Stimulated activated CD8-positive, alpha-beta memory T cell treated with anti-CD3 and anti-CD28 coated beads, Interleukin-7, amount 100 ng/mL, for 4 hours (primary cell): ENCODE measurements around the gene VCP.
"Not testable (repeated sequence)": the region's sequence is repeated elsewhere in the genome, so short reads cannot be mapped to it uniquely, and the experiment has no call there.

Experiments used
- DNase-seq, 2 donors: peaks; one replicate each; pipeline ENCODE4 v3.0.0-alpha.2; 2020; ENCODE audit warnings: low read depth in 2 of 2

The VCP gene

DNA sequence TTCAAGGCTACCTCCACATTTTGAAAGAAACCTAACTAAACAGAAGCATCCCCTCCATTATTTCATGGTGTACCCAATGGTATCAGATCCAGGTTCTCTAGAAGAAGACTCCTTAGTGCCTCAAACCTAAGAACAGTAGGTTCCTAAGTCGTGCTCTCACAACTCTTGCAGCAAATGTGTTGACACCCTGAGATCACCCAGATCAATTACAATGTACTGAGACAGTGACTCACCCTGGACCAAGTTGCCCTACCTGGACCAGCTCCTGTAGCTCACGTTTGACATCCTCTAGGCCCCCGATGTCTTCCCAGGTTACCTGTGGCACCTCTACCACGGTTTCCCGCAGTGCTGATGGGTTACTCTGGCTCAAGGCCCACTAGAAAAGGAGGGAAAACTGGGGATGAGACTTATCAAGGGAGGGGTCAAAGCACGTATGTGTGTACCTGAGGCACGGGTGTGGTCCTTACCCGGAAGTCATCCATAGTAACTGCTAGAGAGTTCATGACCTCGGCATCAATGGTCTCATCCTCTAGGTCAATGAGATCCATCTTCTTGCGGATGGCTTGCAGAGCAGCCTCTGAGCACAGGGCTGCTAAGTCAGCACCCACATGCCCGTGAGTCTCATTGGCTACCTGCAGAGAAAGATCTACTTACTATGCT is 11.7 kb downstream of the VCP start:
- no peak for DNase-seq

DNA sequence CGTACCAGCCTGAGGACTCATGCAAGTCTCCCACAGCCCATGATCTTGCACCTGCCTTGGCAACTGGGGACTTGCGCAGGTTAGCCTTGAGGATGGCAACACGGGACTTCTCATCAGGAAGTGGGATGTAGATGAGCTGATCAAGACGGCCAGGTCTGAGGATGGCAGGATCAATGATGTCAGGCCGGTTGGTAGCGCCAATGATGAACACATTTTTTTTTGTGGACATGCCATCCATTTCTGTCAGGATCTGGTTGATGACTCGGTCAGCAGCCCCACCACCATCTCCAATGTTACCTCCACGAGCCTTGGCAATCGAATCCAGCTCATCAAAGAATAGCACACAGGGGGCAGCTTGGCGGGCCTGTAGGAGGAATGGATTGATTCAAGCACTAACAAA is 13.0 kb downstream of the VCP start:
- no peak for DNase-seq

DNA sequence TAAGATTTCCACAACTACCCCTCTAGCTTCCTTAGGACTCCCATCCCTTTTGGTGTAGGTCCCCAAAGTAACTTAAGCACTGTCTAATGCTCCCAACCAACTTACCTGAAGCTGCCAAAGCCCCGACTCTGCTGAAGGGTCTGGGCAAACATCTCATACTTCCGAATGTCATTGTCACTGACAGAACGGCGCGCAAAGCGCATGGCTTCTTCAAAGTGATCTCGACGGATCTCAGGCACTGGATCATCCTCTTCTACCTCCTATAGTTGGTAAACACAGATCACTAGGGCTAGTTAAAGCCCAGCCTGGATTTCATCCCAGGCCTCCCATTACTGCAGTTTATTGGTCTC is 15.2 kb downstream of the VCP start:
- no peak for DNase-seq

DNA sequence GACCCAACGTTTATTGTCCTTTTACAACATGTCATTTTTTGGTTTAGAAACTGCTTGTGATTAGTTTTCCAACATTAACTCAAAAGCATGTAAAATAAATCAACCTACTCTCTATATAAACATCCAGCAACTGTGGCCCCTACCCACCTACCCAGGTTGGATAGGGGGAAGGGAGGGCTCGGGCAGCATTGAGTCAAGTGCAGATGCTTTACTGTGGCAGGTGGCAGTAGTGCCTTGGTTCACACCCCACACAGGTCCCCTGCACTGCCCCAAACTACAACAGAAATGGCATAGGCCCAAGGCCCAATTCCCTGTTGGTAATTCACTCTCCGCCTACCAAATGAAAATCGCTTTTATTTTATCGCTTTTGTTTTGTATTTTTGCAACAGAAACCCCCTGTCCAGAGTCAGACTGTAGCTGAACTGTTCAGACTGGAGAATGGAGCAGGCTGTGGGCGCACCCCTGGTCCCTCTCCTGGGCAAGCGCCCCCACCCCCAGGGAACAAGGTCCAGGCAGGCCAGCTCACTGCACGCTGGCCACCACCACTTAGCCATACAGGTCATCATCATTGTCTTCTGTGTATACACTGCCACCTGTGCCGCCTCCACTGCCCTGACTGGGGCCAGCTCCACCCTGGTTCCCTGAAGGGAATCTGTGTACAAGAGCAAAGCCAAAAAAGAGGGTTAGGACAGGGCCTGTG is 15.7 kb downstream of the VCP start:
- no peak for DNase-seq

DNA sequence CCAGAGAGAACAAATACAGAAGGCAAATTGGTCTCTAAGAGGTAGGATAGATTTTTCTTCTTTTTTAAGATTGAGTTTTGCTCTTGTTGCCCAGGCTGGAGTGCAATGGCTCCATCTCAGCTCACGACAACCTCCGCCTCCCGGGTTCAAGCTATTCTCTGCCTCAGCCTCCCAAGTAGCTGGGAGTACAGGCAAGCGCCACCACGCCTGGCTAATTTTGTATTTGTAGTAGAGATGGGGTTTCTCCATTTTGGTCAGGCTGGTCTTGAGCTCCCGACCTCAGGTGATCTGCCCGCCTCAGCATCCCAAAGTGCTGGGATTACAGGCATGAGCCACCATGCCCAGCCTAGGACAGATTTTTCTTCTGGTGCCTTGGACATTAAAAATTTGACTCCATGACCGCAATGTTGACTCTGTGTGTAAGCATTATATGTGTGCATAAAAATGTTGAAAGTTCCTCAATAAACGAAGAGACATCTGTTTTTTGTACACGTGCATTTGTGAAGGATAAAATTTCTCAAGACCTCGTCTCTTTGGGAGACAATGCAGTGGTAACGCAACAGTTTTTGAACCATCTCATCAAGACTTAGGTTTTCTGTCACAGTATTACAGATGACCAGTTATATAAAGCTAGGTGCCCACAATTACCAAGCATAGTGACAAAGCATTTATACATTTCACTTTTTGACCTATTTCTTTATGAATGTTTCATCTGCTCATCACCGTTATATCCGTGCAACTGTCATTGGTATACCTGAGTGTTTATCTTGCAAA is 17.4 kb downstream of the VCP start:
- DNase-seq, result no peak

DNA sequence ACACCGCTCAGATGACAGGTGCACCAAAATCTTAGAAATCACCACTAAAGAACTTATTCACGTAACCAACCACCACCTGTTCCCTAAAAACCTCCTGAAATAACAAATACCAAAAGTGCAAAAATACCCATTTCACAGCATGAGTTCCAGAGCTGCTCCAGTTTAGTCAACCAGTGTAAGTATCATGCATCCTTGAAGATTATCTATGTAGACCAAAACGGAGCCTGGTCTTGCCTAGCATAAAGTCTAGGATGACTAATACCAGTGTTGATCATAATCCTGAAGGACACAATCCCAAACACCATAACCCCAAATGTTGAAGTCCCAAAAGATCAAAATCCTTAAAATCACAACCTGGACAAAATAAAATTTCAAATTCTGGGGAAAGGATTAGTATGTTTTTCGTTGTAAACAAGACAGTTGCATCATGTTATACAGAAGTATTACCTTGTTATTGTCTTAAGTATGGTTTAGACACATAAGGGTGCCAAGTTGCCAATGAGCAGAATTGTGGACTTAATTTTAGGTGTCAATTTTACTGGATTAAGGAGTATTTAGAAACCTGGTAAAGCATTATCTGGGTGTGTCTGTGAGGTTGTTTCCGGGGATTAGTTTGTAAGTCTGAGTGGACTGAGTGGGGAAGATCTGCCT is 18.1 kb downstream of the VCP start:
- DNase-seq, result no peak

DNA sequence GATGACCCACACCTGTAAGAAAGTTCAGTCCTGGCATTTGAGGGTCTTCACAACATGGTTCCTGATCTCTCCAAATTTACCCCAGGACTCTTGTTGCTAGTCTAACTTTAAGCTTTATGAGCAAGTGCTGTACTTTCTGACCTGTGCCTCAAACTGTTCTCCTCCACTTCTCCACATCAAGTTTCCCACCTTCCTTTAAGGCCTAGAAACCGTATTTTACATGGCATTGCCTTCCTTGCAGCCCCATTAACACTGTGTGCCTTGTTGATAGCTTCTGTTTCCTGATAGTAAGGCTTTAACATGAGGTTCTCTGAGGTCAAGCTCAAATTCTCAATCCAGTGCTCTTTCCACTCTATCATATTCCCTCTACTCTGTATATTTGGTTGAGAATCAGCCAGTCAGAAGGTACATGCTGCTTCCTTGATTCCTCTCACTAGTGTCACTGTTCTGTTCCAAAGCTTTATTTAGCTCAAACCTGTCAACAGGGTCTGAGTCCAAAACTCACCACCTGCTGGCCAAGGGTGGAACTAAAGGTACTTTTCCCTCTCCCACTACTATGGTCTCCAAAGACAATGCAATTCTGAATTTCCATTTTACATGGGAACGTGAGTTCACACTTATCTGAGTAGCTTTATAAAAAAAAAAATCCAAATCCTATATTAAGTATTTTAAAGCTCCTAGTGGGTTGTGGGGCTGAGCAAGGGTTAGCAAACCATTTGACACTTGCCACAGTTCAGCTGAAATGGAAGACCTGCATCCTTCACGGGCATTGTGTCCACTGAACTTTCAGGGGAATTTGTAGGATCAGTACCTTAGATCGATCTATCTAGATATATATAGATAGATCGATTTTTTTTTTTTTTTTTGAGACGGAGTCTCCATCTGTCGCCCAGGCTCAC is 21.1 kb downstream of the VCP start:
- DNase-seq, result peak; percentile 11 to 19

DNA sequence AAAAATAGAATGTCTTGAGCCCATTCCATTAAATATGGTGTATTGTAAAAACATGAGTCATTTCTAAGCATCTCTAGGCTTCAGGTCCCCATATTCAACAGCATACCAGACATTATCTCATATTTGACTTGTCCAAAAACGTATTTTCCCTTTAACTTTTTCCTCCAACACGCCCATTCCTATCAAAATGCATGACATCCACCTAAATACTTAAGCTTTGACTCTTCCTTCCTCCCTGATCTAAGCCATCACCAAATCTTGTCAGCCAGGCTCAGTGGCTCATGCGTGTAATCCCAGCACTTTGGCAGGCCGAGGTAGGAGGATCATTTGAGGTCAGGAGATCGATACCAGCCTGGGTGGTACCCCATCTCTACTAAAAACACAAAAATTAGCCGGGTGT is 23.9 kb downstream of the VCP start:
- DNase-seq, result no peak

DNA sequence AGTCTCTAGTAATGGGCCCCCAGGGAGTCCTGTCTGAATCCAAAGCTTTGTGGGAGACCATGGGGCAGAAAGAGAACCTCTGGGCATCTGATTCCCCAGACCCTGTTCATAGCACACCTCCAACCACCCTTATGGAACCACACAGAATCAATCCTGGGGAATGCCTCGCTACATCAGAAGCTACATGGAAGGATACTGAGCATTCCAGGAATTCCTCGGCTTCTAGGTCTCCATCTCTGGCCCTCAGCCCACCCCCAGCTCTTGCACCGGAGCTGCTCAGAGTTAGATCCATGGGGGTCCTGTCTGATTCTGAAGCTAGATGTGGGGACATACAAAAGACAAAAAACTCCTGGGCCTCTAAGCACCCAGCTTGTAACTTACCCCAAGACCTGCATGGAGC is 28.4 kb downstream of the VCP start:
- no peak for DNase-seq

DNA sequence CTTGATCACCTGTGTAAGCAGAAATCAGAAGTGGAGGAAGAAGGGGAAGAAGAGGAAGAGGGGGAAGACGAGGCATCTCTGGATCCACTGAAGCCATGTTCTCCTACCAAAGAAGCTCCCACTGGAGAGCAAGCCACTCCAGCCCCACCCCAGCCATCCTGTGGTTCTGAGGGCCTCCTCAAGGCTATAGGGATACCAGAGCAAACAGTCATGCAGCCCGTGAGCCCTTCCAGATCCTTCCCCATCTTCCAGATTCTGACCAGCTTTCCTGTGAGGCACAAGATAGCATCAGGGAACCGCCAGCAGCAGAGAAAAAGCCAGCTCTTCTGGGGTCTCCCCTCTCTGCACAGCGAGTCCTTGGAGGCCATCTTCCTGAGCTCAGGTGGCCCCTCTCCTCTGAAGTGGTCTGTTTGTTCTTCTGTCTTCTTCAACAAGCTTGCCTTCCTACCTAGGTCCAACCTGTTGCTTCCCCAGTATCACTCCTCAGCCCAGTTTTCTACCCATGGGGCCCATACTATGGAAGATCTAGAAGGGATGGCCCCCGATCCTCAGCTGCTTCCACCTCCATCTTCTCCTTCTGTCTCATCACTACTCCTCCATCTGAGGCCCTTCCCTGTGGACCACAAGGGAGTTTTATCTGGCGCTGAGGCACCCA is 29.4 kb downstream of the VCP start:
- DNase-seq, result no peak

DNA sequence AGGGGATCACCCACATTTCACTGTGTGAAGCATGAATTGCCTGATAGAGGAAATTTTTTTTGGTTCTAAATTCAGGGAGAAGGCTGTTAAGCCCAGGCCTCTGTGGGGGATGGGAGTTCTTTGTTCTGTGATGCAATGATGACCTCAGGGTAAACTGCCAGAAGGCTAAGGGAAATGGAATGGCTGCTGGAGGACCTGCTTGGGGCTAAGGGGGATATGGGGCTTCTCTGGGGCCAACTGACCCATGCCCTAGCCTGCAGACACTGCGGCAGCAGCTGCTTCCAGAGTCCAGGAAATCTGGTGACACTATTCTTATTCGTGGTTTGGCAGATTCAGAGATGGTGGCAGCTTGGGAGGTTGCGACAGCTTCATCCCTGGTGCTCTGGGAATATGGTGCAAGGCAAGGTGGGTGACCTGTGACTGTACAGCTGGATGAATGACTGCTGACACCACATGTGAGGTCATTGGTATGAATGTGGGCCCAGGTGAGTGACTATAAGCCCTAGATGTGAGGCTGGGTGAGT is 30.3 kb downstream of the VCP start:
- no peak for DNase-seq

DNA sequence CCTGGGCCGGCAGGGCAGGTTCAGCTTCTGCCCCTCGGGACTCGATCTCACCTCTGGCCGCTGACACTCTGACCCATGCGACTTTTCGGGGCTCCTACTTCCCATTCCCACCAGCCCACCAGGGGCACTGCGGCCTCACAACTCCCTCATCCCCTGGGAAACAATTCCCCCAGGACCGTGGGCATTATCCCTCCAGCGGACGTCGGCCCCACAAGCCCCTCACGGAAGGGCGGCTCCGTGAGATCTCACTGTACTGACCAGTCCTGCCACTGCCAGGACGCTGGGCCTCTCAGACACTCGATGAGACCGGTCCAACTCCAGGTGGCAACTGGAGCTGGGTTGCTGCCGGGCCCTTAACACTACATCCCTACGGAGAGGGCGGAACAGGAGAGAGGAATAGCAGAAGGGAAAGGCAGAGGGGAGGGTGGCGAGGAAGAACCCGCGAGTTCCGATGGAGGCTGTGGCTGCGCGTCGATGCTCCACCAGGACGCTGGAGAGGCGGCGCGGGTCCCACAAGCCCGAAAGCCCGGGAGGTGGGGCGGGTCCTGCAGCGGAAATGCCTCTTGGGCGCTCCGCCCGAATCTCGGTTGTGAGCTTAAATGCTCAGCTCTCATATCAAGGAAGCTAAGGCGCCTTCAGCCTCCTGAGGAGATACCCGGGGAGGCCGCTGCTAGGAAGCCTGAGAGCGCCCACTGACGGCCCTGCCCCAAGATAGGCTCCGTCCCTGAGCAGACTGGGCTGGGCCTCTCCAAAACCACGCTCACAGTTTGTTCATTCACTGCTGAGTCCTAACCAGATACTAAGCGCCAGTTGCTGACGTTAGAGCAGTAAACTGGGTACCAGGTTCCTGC is 36.3 kb downstream of the VCP start:
- peak; percentile 2 to 4 for DNase-seq

DNA sequence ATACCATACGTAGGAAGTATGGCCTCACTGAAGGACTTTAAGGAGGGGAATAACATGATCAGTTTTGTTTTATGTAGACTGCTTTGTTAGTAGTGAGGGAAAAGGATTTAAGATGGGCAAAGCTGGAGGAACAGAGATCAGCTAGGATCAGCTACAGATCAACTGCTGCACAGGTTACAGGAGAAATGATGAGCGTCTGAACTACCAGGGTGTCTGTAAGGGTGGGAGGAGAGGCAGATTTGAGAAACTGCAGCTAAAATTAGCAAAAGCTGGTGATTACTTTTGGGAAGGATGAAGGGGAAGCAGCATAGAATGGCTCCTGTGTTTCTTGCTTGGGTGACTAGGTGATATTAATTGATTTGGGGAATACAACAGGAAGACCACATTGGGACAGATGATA is 39.3 kb downstream of the VCP start:
- no peak for DNase-seq

DNA sequence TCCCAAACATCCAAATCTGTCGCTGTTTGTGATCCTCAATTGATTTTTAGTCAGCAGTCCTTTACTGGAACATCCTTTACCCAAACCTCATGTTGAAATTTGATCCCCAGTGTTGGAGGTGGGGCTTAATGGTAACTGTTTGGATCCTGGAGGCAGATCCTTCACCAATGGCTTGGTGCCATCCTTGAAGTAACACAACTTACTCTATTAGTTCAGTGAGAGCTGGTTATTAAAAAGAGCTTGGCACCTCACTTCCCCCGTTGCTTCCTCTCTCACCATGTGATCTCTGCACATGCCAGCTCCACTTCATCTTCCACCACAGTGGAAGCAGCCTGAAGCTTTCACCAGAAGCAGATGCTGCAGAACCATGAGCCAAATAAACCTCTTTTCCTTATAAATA is 42.6 kb downstream of the VCP start:
- no peak for DNase-seq

DNA sequence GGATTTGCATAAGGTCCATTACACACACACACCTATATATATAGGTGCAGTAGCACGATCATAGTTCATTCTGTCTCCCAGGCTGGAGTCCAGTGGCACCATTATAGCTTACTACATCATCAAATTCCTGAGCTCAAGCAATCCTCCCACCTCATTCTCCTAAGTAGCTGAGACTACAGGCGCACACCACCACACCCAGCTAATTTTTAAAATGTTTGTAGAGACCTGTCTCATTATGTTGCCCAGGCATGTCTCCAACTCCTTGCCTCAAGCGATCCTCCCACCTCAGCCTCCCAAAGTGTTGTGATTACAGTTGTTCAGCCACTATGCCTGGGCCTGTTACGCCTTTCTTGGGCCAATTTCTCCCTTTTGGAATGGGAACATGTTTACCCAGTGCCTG is 43.2 kb downstream of the VCP start:
- no peak for DNase-seq

DNA sequence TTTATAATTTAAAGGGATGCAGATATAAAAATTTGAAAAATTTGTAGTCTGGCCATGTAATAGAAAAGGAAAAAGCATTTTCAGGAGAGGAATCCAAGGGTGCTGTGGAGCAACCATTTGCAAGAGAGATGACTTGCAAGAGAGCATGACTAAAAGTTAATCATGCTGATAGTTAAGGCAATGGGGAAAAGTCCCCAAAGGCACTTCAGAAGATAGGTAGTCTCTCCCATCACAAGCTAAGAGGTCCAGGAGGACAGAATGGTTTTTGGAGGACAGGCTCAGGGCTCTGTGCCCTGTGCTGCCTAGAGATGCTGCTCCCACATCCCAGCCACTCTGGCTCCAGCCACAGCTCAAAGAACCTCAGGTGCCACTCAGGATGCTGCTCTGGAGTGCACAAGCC is 44.1 kb downstream of the VCP start:
- no peak for DNase-seq

DNA sequence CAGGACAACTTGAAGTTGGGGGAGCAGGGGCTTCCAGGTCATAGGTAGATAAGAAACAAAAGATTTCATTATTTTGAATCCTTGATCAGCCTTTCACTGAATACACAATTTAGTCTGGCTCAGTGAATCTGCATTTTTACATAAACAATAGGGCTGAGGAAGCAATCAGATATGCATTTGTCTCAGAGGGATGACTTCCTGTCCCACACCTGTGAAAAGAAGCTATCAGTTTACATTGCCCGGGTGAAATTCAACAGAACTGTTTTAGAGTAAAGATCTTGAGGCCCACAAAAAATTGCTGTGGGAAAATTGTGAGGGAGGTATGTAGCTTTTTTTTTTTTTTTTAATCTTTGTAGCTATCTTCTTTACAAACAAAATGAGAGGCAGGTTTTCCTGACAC is 44.6 kb downstream of the VCP start:
- no peak for DNase-seq

DNA sequence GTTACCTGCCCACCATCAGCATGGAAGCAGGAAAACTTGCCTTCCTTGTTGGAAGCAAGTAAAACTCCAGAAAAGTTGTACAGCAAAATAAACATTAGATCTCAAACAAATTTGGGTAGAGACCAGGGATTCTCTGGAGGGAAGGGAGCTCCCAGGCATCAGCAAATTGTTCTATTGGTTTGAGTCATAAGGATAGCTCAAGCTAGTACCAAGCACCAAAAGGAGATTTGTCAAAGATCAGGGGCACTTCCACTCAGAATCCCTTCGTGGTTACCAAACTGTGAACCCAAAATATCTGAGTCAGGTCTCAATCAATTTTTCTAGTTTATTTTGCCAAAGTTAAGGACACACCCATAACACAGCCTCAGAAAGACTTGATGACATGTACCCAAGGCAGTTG is 45.1 kb downstream of the VCP start:
- no peak for DNase-seq

DNA sequence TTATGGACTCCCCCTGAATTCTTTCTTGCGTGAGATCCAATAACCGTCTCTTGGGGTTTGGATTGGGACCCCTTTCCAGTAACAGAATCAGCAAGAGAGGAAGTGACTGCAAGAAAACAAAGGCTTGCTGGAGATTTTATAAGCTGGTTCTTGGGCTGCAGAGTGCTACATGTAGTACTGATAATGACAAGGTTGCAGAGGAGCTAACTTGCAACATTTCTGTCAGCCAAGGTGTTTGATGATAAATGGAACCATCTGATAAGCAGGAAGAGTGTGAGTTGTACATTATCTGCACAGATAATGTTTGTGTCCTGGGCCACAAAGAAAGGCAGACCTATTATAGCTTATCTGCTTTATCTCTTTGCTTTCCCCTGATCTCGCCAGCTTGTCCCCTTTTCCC is 45.8 kb downstream of the VCP start:
- no peak for DNase-seq

DNA sequence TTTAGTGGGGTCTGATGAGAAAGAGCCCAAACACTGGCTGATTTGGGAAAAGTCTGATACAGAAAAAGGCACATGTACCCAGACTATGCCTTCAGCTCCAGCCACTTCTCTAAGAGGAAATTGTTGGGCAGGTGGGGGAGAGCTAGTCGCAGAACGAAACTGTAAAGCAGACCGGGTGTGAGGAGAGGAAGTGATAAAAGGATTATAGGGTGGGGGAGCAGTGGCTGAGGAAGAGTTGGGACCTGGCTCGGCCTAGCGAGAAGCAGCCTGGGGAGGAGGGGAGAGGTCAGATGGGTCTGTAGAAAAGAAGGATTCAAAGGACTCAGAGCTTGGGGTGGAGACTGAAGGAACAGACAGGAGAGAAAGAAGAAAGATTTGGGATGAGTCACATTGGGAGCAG is 49.0 kb downstream of the VCP start:
- not testable (repeated sequence) for DNase-seq
